Activated CD4-positive, alpha-beta memory T cell treated with anti-CD3 and anti-CD28 coated beads for 36 hours (primary cell): ENCODE data around the gene PCSK5. TPM values are rescaled to one million over a fixed set of nuclear protein-coding genes. Genes with fewer than 3 reads are reported as not detected.
A peak's percentile ranks its signal among the peaks of the same experiment; 100 is the strongest.

Source experiments
- CTCF ChIA-PET: fragments of 350-600 bp; sonication (Branson Sonifier 250); formaldehyde crosslinking; loops from one replicate; lab custom pipeline; 2021; ENCODE audit warnings: antibody characterized with exemption, inconsistent platforms; lab: Charles Lee
- POLR2A ChIA-PET: fragments of 350-600 bp; sonication (Branson Sonifier 250); formaldehyde crosslinking; loops from one replicate; lab custom pipeline; 2021; ENCODE audit warnings: antibody characterized with exemption; lab: Charles Lee
- DNase-seq: peaks from one replicate; pipeline ENCODE4 v3.0.0-alpha.2; 2020
- H3K27ac Mint-ChIP-seq: one replicate; pipeline ENCODE4 v1.8.0; 2021; ENCODE audit warnings: mixed read lengths
- H3K27me3 Mint-ChIP-seq: one replicate; pipeline ENCODE4 v1.8.0; 2021; ENCODE audit warnings: mixed read lengths
- H3K36me3 Mint-ChIP-seq: one replicate; pipeline ENCODE4 v1.8.0; 2021; ENCODE audit warnings: mixed read lengths
- H3K4me1 Mint-ChIP-seq: one replicate; pipeline ENCODE4 v1.8.0; 2021; ENCODE audit warnings: low read depth, mixed read lengths
- H3K4me3 Mint-ChIP-seq: one replicate; pipeline ENCODE4 v1.8.0; 2021; ENCODE audit warnings: mild to moderate bottlenecking, mixed read lengths
- H3K9me3 Mint-ChIP-seq: one replicate; pipeline ENCODE4 v1.8.0; 2021; ENCODE audit warnings: mixed read lengths
- intact Hi-C: fragments of 100-400 bp; cut with micrococcal nuclease; formaldehyde crosslinking; loops from one replicate; pipeline ENCODE4 v1.15.1; 2023
- total RNA-seq, 2 experiments: library from RNA; stranded (reverse); gene quantifications; one replicate each; pipeline ENCODE4 v1.2.3, GENCODE V29; 2021

PCSK5 gene
- total RNA-seq, 2 experiments from 2014 or later = 2.0 to 2.1 TPM

GRCh38 chr9:76025286-76025685 is 134.8 kb downstream of the PCSK5 start:
- Mint-ChIP-seq H3K27me3 (no peaks in the 10 kb centered on the region), H3K4me3 (no peak overlapping the region), H3K9me3 (no peaks in the 10 kb centered on the region), H3K4me1 (peaks cover 73% of the 10 kb centered on the region), H3K36me3 (peaks cover 5% of the 10 kb centered on the region), H3K27ac (no peak overlapping the region)
- intact Hi-C loops = loop anchor here (2.0 to 10.0 kb wide), 2 partner anchors 92 to 270 kb away; no protein-coding TSS in a partner anchor
- DNase-seq = no peak
- ChIA-PET POLR2A (no interaction called here), CTCF (interaction anchor here (0.6 kb wide), 1 partner anchor 104 kb away, joined by 3 read pairs; no protein-coding TSS in a partner anchor)

GRCh38 chr9:76026796-76027195 is 136.3 kb downstream of the PCSK5 start:
- Mint-ChIP-seq H3K4me3 (no peak overlapping the region), H3K27me3 (no peaks in the 10 kb centered on the region), H3K36me3 (peaks cover 5% of the 10 kb centered on the region), H3K27ac (no peak overlapping the region), H3K4me1 (peaks cover 61% of the 10 kb centered on the region), H3K9me3 (no peaks in the 10 kb centered on the region)
- intact Hi-C loops = loop anchor here (10.0 kb wide), 1 partner anchor 268 kb away; no protein-coding TSS in a partner anchor
- ChIA-PET POLR2A (no interaction called here), CTCF (no interaction called here)
- no peak for DNase-seq

- Mint-ChIP-seq H3K9me3 (no peaks in the 10 kb centered on the region), H3K27me3 (no peaks in the 10 kb centered on the region), H3K36me3 (peaks cover 5% of the 10 kb centered on the region), H3K4me1 (peaks cover 64% of the 10 kb centered on the region), H3K27ac (no peak overlapping the region), H3K4me3 (no peak overlapping the region)
- DNase-seq = no peak
- intact Hi-C loops = loop anchor here (10.0 kb wide), 1 partner anchor 267 kb away; no protein-coding TSS in a partner anchor
- CTCF ChIA-PET = no interaction called here
- POLR2A ChIA-PET = no interaction called here
Measured at GRCh38 chr9:76027416-76027815, 136.9 kb downstream of the PCSK5 start.

- H3K27ac Mint-ChIP-seq = no peak overlapping the region
- POLR2A ChIA-PET = no interaction called here
Measured at GRCh38 chr9:76027861-76028260, 137.4 kb downstream of the PCSK5 start.

GRCh38 chr9:76032038-76032796 is 141.7 kb downstream of the PCSK5 start:
- no peak for DNase-seq
- intact Hi-C loops = no loop called here
- no peaks in the 10 kb centered on the region for H3K27me3 Mint-ChIP-seq
- POLR2A ChIA-PET = no interaction called here
- no peaks in the 10 kb centered on the region for H3K9me3 Mint-ChIP-seq
- H3K27ac Mint-ChIP-seq = no peak overlapping the region
- CTCF ChIA-PET = no interaction called here
- H3K36me3 Mint-ChIP-seq = peaks cover 5% of the 10 kb centered on the region
- peaks cover 38% of the 10 kb centered on the region for H3K4me1 Mint-ChIP-seq
- H3K4me3 Mint-ChIP-seq = no peak overlapping the region

More at GRCh38 chr9:76027861-76028260, 137.4 kb downstream of the PCSK5 start:
- no peak for DNase-seq
- peaks cover 65% of the 10 kb centered on the region for H3K4me1 Mint-ChIP-seq
- peaks cover 5% of the 10 kb centered on the region for H3K36me3 Mint-ChIP-seq
- H3K4me3 Mint-ChIP-seq = no peak overlapping the region
- H3K9me3 Mint-ChIP-seq = no peaks in the 10 kb centered on the region
- H3K27me3 Mint-ChIP-seq = no peaks in the 10 kb centered on the region
- CTCF ChIA-PET = no interaction called here
- intact Hi-C loops = loop anchor here (10.0 kb wide), 1 partner anchor 267 kb away; no protein-coding TSS in a partner anchor

- Mint-ChIP-seq H3K27me3 (no peaks in the 10 kb centered on the region), H3K4me1 (peaks cover 32% of the 10 kb centered on the region), H3K4me3 (no peak overlapping the region), H3K27ac (no peak overlapping the region), H3K9me3 (no peaks in the 10 kb centered on the region), H3K36me3 (peaks cover 5% of the 10 kb centered on the region)
- ChIA-PET CTCF (no interaction called here), POLR2A (no interaction called here)
- intact Hi-C loops = no loop called here
- DNase-seq = no peak
Measured at GRCh38 chr9:76032797-76033373, 142.4 kb downstream of the PCSK5 start.

GRCh38 chr9:76034049-76034448 is 143.6 kb downstream of the PCSK5 start:
- H3K27ac Mint-ChIP-seq = no peak overlapping the region
- ChIA-PET POLR2A (no interaction called here), CTCF (no interaction called here)
- intact Hi-C loops = no loop called here
- H3K36me3 Mint-ChIP-seq = peaks cover 2% of the 10 kb centered on the region
- H3K4me3 Mint-ChIP-seq = no peak overlapping the region
- no peaks in the 10 kb centered on the region for H3K27me3 Mint-ChIP-seq
- H3K9me3 Mint-ChIP-seq = no peaks in the 10 kb centered on the region
- H3K4me1 Mint-ChIP-seq = peaks cover 22% of the 10 kb centered on the region
- DNase-seq = peak; percentile 20

GRCh38 chr9:76036762-76037161 is 146.3 kb downstream of the PCSK5 start:
- no peak overlapping the region for H3K27ac Mint-ChIP-seq
- ChIA-PET CTCF (interaction anchor here (0.6 kb wide), 1 partner anchor 262 kb away, joined by 5 read pairs; no protein-coding TSS in a partner anchor), POLR2A (no interaction called here)
- no peak overlapping the region for H3K4me3 Mint-ChIP-seq
- no peaks in the 10 kb centered on the region for H3K9me3 Mint-ChIP-seq
- no peak for DNase-seq
- intact Hi-C loops = no loop called here
- H3K4me1 Mint-ChIP-seq = peaks cover 22% of the 10 kb centered on the region
- H3K36me3 Mint-ChIP-seq = no peaks in the 10 kb centered on the region
- no peaks in the 10 kb centered on the region for H3K27me3 Mint-ChIP-seq

GRCh38 chr9:76037587-76038225 is 147.2 kb downstream of the PCSK5 start:
- Mint-ChIP-seq H3K4me1 (peaks cover 12% of the 10 kb centered on the region), H3K27ac (no peak overlapping the region), H3K9me3 (no peaks in the 10 kb centered on the region), H3K36me3 (no peaks in the 10 kb centered on the region), H3K27me3 (no peaks in the 10 kb centered on the region), H3K4me3 (no peak overlapping the region)
- ChIA-PET POLR2A (no interaction called here), CTCF (no interaction called here)
- no peak for DNase-seq
- intact Hi-C loops = no loop called here

- Mint-ChIP-seq H3K27ac (no peak overlapping the region), H3K36me3 (no peaks in the 10 kb centered on the region), H3K4me3 (no peak overlapping the region), H3K9me3 (no peaks in the 10 kb centered on the region), H3K4me1 (peaks cover 9% of the 10 kb centered on the region), H3K27me3 (no peaks in the 10 kb centered on the region)
- POLR2A ChIA-PET = no interaction called here
- CTCF ChIA-PET = no interaction called here
- DNase-seq = no peak
- intact Hi-C loops = no loop called here
Measured at GRCh38 chr9:76038431-76038830, 148.0 kb downstream of the PCSK5 start.

- H3K36me3 Mint-ChIP-seq = peaks cover 2% of the 10 kb centered on the region
- POLR2A ChIA-PET = interaction anchor here (0.6 kb wide), 1 partner anchor 466 kb away, joined by 3 read pairs; no protein-coding TSS in a partner anchor
- CTCF ChIA-PET = no interaction called here
- H3K27me3 Mint-ChIP-seq = no peaks in the 10 kb centered on the region
- DNase-seq = no peak
- H3K4me3 Mint-ChIP-seq = no peak overlapping the region
- H3K9me3 Mint-ChIP-seq = no peaks in the 10 kb centered on the region
- H3K4me1 Mint-ChIP-seq = no peaks in the 10 kb centered on the region
- intact Hi-C loops = no loop called here
- no peak overlapping the region for H3K27ac Mint-ChIP-seq
Measured at GRCh38 chr9:76044266-76044819, 153.9 kb downstream of the PCSK5 start.

GRCh38 chr9:76045221-76045620 is 154.7 kb downstream of the PCSK5 start:
- DNase-seq = no peak
- ChIA-PET CTCF (no interaction called here), POLR2A (no interaction called here)
- no peak overlapping the region for H3K27ac Mint-ChIP-seq
- no peak overlapping the region for H3K4me3 Mint-ChIP-seq
- H3K36me3 Mint-ChIP-seq = peaks cover 2% of the 10 kb centered on the region
- H3K27me3 Mint-ChIP-seq = no peaks in the 10 kb centered on the region
- H3K9me3 Mint-ChIP-seq = no peaks in the 10 kb centered on the region
- intact Hi-C loops = no loop called here
- H3K4me1 Mint-ChIP-seq = no peaks in the 10 kb centered on the region
